ENCODE data around the gene DSCAML1. TPM values are rescaled to one million over a fixed set of nuclear protein-coding genes. Genes with fewer than 3 reads are reported as not detected.

The DSCAML1 gene
- total and polyA plus RNA-seq, 10 of the 15 experiments (the other 5 are each of a cell fraction or from before 2014, with no cell fraction given), result 0.03 to 0.18 (median 0.06) TPM; not detected in 1

GRCh38 chr11:117427356-117427874 lies 369.6 kb downstream of the DSCAML1 start:
- ChIA-PET CTCF (interaction anchor here (0.7 to 6.8 kb wide), 32 partner anchors 12 to 416 kb away, joined by 3 to 156 read pairs (median 10); no protein-coding TSS in a partner anchor), RAD21 (ENCODE audit: unreplicated experiment) (interaction anchor here (0.8 to 6.7 kb wide), 12 partner anchors 16 to 626 kb away, joined by 3 to 75 read pairs (median 11); no protein-coding TSS in a partner anchor), SMC1A (ENCODE audit: uncharacterized antibody, unreplicated experiment) (interaction anchor here (0.5 to 4.3 kb wide), 18 partner anchors 13 to 626 kb away, joined by 3 to 36 read pairs (median 6); no protein-coding TSS in a partner anchor), POLR2A (interaction anchor here (1.6 kb wide), 1 partner anchor 390 kb away, joined by 6 read pairs; no protein-coding TSS in a partner anchor)
- BruUV-seq (replicated peaks), result no TSS peak
- no peak for DNase-seq (ENCODE audit: low read depth, low spot score)
- no peaks in the 10 kb centered on the region for H3K79me2 ChIP-seq (ENCODE audit: control insufficient read depth, insufficient read depth, low read length)
- H3K27ac ChIP-seq (ENCODE audit: control insufficient read depth, insufficient read depth), result no peak overlapping the region
- no peak overlapping the region for H2AFZ ChIP-seq (ENCODE audit: control insufficient read depth, low read depth, low read length)
- no peaks in the 10 kb centered on the region for H3K36me3 ChIP-seq (ENCODE audit: control insufficient read depth in 2 of 2, insufficient read depth in 2 of 2, low read length in 1 of 2)
- in situ Hi-C loops (cut with MboI), result loop anchor here (5.0 to 25.0 kb wide), 2 partner anchors 195 to 635 kb away; no protein-coding TSS in a partner anchor
- ATAC-seq, result no peak
- no peaks in the 10 kb centered on the region for H3K27me3 ChIP-seq (replicated peaks in 1 of 2; ENCODE audit: control insufficient read depth in 2 of 2, insufficient read depth in 2 of 2, low read length in 1 of 2)
- no peaks in the 10 kb centered on the region for H3K9me3 ChIP-seq (replicated peaks; ENCODE audit: control insufficient read depth, insufficient read depth, low read length)
- H4K20me1 ChIP-seq (ENCODE audit: control insufficient read depth, insufficient read depth), result no peaks in the 10 kb centered on the region
- no peaks in the 10 kb centered on the region for H3K4me1 ChIP-seq (ENCODE audit: control insufficient read depth, insufficient read depth, low read length)
- intact Hi-C loops (cut with micrococcal nuclease; ENCODE audit: unreplicated experiment), result loop anchor here (2.0 to 5.0 kb wide), 2 partner anchors 51 to 380 kb away; no protein-coding TSS in a partner anchor
- no peak overlapping the region for H3K9ac ChIP-seq (ENCODE audit: control insufficient read depth, insufficient read depth, low read length)
- FAIRE-seq, result no peak
- no peak overlapping the region for H3K4me2 ChIP-seq (ENCODE audit: control insufficient read depth, insufficient read depth)
- WGBS (ENCODE audit: insufficient coverage, insufficient replicate concordance, low lambda C conversion rate, missing lambda C conversion rate), result 43% methylated on average over 10 of the region's 11 CpGs
- TF ChIP-seq MAX (IDR thresholded peaks at IDR 0.05; ENCODE audit: low read depth, low read length) (no peak), ASH2L (IDR thresholded peaks at IDR 0.05; ENCODE audit: borderline replicate concordance, low read depth) (no peak), SPI1 (IDR thresholded peaks at IDR 0.05; ENCODE audit: borderline replicate concordance, insufficient read depth, low read depth, low read length) (no peak), IKZF2 (IDR thresholded peaks at IDR 0.05) (no peak), BACH1 (IDR thresholded peaks at IDR 0.05; ENCODE audit: borderline replicate concordance) (no peak), SMAD1 (IDR thresholded peaks at IDR 0.05; ENCODE audit: low read depth, partially characterized antibody) (no peak), BCL11A (IDR thresholded peaks at IDR 0.05; ENCODE audit: low read depth, low read length) (no peak), RBBP5 (conservative IDR thresholded peaks at IDR 0.05) (no peak), BHLHE40 (IDR thresholded peaks at IDR 0.05; ENCODE audit: borderline replicate concordance in 1 of 2, low read depth in 2 of 2, low read length in 1 of 2) (no peak), ZNF687 (IDR thresholded peaks at IDR 0.05) (no peak), DPF2 (IDR thresholded peaks at IDR 0.05) (no peak)
- no peak overlapping the region for H3K4me3 ChIP-seq

Data from GM12878 (cell line).